ENCODE results near the gene TBC1D25.
"Not testable (repeated sequence)": the region's sequence is repeated elsewhere in the genome, so short reads cannot be mapped to it uniquely, and the experiment has no call there.

Gene TBC1D25

DNA sequence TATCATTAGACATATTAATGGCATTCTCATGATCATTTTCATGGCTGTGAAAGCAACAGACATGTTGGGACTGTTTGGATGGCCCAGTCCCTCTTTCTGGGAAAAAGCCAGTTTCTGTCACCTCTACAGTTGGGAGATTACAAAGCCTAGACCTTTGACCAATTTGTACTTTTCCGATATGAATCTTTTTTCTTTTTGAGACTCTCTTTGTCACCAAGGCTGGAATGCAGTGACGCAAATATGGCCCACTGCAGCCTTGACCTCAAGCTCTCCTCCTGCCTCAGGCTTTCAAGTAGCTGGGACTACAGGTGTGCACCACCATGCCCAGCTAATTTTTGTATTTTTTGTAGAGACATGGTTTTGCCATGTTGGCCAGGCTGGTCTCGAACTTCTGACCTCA lies 9.4 kb downstream of the TBC1D25 start:
- TF ChIP-seq, protein P1, sequence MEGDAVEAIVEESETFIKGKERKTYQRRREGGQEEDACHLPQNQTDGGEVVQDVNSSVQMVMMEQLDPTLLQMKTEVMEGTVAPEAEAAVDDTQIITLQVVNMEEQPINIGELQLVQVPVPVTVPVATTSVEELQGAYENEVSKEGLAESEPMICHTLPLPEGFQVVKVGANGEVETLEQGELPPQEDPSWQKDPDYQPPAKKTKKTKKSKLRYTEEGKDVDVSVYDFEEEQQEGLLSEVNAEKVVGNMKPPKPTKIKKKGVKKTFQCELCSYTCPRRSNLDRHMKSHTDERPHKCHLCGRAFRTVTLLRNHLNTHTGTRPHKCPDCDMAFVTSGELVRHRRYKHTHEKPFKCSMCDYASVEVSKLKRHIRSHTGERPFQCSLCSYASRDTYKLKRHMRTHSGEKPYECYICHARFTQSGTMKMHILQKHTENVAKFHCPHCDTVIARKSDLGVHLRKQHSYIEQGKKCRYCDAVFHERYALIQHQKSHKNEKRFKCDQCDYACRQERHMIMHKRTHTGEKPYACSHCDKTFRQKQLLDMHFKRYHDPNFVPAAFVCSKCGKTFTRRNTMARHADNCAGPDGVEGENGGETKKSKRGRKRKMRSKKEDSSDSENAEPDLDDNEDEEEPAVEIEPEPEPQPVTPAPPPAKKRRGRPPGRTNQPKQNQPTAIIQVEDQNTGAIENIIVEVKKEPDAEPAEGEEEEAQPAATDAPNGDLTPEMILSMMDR (IDR thresholded peaks at IDR 0.05; ENCODE audit: extremely low read depth, insufficient read depth, missing control alignments), result no peak
- DNase-seq (ENCODE audit: low spot score), result no peak
- in situ Hi-C loops (cut with MboI; ENCODE audit: low pct_unique_long_range_greater_than_20kb, low sequenced_read_pairs, unreplicated experiment), result no loop called here

DNA sequence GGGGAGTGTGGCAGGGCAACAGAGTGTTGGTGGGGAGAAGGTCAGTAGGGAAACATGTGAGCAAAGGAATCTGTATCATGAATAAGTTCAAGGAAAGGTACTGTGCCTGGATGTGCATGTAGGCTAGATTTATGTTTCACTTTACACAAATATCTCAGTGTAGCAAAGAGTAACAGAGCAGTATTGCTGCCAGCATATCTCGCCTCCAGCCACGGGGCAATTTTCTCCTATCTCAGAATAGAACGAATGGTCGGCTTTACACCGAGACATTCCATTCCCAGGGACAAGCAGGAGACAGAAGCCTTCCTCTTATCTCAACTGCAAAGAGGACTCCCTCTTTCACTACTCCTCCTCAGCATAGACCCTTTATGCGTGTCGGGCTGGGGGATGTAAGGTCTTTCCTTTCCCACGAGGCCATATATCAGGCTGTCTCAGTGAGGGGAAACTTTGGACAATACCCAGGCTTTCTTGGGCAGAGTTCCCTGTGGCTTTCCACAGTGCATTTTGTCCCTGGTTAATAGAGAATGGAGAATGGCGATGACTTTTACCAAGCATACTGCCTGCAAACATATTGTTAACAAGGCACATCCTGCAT lies 16.3 kb downstream of the TBC1D25 start:
- in situ Hi-C loops (cut with MboI; ENCODE audit: low pct_unique_long_range_greater_than_20kb, low sequenced_read_pairs, unreplicated experiment); DNase-seq (ENCODE audit: low spot score): not testable (repeated sequence)

DNA sequence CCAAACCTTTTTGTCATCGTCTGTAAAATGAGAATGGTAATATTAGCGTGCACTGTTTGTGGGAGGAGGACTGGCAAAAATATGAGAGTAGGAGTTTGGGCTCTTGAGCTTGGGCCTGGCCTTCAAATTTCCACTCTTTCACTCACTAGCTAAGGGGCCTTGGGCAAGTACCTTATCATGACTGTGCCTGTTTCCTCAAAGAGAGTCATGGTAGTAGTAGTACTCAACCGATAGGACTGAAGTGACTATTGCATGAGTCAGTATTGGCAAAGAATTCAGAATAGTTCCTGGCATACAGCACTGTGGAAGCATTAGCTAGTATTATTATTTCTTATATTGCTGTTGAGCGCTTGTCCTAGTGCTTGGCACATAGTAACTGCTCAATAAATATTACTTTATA lies 18.8 kb downstream of the TBC1D25 start:
- no peak for DNase-seq (ENCODE audit: low spot score)
- in situ Hi-C loops (cut with MboI; ENCODE audit: low pct_unique_long_range_greater_than_20kb, low sequenced_read_pairs, unreplicated experiment), result no loop called here
- TF ChIP-seq, protein P1 (IDR thresholded peaks at IDR 0.05; ENCODE audit: extremely low read depth, insufficient read depth, missing control alignments), result no peak

DNA sequence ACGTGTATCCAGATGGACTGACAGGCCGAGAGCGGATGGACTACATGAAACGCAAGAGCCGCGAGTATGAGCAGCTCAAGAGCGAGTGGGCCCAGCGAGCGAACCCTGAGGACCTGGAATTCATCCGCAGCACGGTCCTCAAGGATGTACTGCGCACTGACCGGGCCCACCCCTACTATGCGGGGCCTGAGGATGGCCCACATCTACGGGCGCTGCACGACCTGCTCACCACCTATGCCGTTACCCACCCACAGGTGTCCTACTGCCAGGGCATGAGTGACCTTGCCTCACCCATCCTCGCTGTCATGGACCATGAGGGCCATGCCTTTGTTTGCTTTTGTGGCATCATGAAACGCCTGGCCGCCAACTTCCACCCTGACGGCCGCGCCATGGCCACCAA lies 20.1 kb downstream of the TBC1D25 start:
- in situ Hi-C loops (cut with MboI; ENCODE audit: low pct_unique_long_range_greater_than_20kb, low sequenced_read_pairs, unreplicated experiment), result no loop called here
- DNase-seq (ENCODE audit: low spot score), result no peak
- TF ChIP-seq, protein P1 (IDR thresholded peaks at IDR 0.05; ENCODE audit: extremely low read depth, insufficient read depth, missing control alignments), result no peak

DNA sequence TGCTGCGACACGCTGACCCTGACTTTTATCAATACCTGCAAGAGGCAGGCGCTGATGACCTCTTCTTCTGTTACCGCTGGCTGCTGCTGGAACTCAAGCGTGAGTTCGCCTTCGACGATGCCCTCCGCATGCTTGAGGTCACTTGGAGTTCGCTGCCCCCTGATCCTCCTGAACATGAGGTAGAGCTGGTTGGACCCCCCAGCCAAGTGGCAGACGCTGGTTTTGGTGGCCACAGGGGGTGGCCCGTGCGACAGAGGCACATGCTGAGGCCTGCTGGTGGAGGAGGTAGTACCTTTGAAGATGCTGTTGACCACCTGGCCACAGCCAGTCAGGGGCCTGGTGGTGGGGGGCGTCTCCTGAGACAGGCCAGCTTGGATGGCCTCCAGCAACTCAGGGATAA lies 20.5 kb downstream of the TBC1D25 start:
- TF ChIP-seq, protein P1 (IDR thresholded peaks at IDR 0.05; ENCODE audit: extremely low read depth, insufficient read depth, missing control alignments), result no peak
- in situ Hi-C loops (cut with MboI; ENCODE audit: low pct_unique_long_range_greater_than_20kb, low sequenced_read_pairs, unreplicated experiment), result no loop called here
- DNase-seq (ENCODE audit: low spot score), result no peak

DNA sequence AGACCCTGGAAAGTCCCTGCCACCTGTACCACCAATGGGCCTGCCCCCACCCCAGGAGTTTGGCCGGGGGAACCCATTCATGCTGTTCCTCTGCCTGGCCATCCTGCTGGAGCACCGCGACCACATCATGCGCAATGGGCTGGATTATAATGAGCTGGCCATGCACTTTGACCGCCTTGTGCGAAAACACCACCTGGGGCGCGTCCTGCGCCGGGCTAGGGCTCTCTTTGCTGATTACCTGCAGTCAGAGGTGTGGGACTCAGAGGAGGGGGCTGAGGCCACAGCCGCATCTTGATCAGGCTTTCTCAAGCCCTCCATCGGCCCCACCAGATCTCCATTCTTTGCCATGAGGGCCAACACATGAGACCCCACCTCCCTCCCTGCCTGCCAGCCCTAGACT lies 21.2 kb downstream of the TBC1D25 start:
- TF ChIP-seq, protein P1 (IDR thresholded peaks at IDR 0.05; ENCODE audit: extremely low read depth, insufficient read depth, missing control alignments), result no peak
- no peak for DNase-seq (ENCODE audit: low spot score)
- in situ Hi-C loops (cut with MboI; ENCODE audit: low pct_unique_long_range_greater_than_20kb, low sequenced_read_pairs, unreplicated experiment), result no loop called here

DNA sequence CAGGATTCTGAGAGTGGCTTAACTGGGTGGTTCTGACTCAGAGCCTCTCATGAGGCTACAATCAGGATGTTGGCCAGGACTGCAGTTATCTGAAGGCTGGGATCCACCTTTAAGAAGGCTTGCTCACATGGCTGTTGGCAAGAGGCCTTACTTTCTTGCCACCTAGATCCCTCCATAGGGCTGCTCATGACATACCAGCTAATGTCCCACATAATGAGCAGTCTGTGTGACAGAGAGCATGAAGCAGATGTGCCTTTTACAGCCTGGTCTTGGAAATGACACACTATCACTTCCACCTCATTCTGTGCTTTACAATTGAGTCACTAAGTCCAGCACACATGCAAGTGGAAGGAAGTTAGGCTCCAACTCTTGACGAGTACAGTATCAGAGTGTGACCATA lies 30.4 kb downstream of the TBC1D25 start:
- TF ChIP-seq, protein P1 (IDR thresholded peaks at IDR 0.05; ENCODE audit: extremely low read depth, insufficient read depth, missing control alignments), result no peak
- peak; percentile 38 for DNase-seq (ENCODE audit: low spot score)
- in situ Hi-C loops (cut with MboI; ENCODE audit: low pct_unique_long_range_greater_than_20kb, low sequenced_read_pairs, unreplicated experiment), result no loop called here
